B cell (primary cell): ENCODE results near the gene TBC1D1.

Source experiments
- EZH2 ChIP-seq: IDR thresholded peaks from 2 replicates; pipeline ENCODE4 v1.6.1; 2012; ENCODE audit warnings: borderline replicate concordance, low read depth, mild to moderate bottlenecking, moderate library complexity, low read length; ENCODE audit not compliant: insufficient read depth, poor library complexity, severe bottlenecking
- TF ChIP-seq, protein P1 (sequence below): fragments of 200-600 bp; IDR thresholded peaks from one replicate; pipeline ENCODE4 v1.8.0; 2022; ENCODE audit warnings: antibody characterized with exemption, mild to moderate bottlenecking

DNA sequence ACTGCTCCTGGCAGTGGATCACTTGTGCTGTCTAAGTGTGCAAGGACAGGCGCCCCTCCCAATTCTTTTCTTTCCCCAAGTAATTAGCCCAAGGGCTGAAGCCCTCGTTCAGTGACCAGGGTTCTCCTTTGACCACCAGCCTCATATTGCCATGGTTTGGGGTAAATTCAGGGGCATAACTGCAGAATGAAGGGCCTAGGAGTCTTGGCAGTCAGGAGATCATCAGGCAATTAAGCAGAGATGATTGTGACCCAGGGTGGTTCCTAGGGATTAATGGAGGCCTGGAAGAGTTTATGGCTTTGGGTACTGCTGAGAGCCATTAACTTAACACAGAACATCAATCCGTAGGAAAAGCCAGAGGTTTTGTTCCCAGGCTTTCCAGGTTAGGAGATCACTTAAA is 240.0 kb downstream of the TBC1D1 start:
- TF ChIP-seq, protein P1, sequence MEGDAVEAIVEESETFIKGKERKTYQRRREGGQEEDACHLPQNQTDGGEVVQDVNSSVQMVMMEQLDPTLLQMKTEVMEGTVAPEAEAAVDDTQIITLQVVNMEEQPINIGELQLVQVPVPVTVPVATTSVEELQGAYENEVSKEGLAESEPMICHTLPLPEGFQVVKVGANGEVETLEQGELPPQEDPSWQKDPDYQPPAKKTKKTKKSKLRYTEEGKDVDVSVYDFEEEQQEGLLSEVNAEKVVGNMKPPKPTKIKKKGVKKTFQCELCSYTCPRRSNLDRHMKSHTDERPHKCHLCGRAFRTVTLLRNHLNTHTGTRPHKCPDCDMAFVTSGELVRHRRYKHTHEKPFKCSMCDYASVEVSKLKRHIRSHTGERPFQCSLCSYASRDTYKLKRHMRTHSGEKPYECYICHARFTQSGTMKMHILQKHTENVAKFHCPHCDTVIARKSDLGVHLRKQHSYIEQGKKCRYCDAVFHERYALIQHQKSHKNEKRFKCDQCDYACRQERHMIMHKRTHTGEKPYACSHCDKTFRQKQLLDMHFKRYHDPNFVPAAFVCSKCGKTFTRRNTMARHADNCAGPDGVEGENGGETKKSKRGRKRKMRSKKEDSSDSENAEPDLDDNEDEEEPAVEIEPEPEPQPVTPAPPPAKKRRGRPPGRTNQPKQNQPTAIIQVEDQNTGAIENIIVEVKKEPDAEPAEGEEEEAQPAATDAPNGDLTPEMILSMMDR, result no peak
- TF ChIP-seq EZH2, result no peak
